Measurements from ENCODE around the gene FUCA1. TPM values are rescaled to one million over a fixed set of nuclear protein-coding genes. Genes with fewer than 3 reads are reported as not detected.

FUCA1 gene
- total and polyA plus RNA-seq, 12 donors: 10.6 to 34.0 (median 14.8) TPM

- H3K4me3 ChIP-seq: peak overlapping the region in 1 of 10 donors; percentile 7
- no peaks in the 10 kb centered on the region for H3K36me3 ChIP-seq
- ATAC-seq: peak in 7 of 8 donors; percentile 37 to 82 (median 64)
- H3K4me1 ChIP-seq: peaks cover 0 to 35% (median 0%) of the 10 kb centered on the region in 9 donors
- H3K27ac ChIP-seq: peak overlapping the region in 1 of 10 donors; percentile 59
- TF ChIP-seq CTCF (IDR thresholded peaks at IDR 0.05): no peak
- no peak for DNase-seq
- intact Hi-C loops (cut with DNase I): loop anchor here in 1 of 10 donors (10.0 kb wide), 1 partner anchor 94 kb away; no protein-coding TSS in a partner anchor
- H3K27me3 ChIP-seq: peaks cover 7 to 54% (median 46%) of the 10 kb centered on the region in 7 donors
- 34 to 38% methylated on average over 9 of the region's 9 CpGs for WGBS, 2 donors
- no peaks in the 10 kb centered on the region for H3K9me3 ChIP-seq
Observed at GRCh38 chr1:23908453-23909341, 40.6 kb upstream of the FUCA1 start.

- no peaks in the 10 kb centered on the region for H3K9me3 ChIP-seq
- no peak overlapping the region for H3K4me3 ChIP-seq
- DNase-seq (no peak), ATAC-seq (no peak)
- intact Hi-C loops (cut with DNase I): loop anchor here in 1 of 10 donors (10.0 kb wide), 1 partner anchor 92 kb away; no protein-coding TSS in a partner anchor
- 91 to 92% methylated on average over 1 of the region's 1 CpG for WGBS, 2 donors
- no peaks in the 10 kb centered on the region for H3K36me3 ChIP-seq
- no peak for TF ChIP-seq CTCF (IDR thresholded peaks at IDR 0.05)
- H3K27me3 ChIP-seq: peaks cover 7 to 72% (median 61%) of the 10 kb centered on the region in 7 donors
- H3K4me1 ChIP-seq: peaks cover 0 to 38% (median 4%) of the 10 kb centered on the region in 9 donors
- H3K27ac ChIP-seq: no peak overlapping the region
Observed at GRCh38 chr1:23906731-23907130, 38.6 kb upstream of the FUCA1 start.

- peaks cover 7 to 72% (median 63%) of the 10 kb centered on the region in 7 donors for H3K27me3 ChIP-seq
- WGBS, 2 donors: 85 to 88% methylated on average over 7 of the region's 7 CpGs
- H3K9me3 ChIP-seq: no peaks in the 10 kb centered on the region
- H3K36me3 ChIP-seq: no peaks in the 10 kb centered on the region
- TF ChIP-seq CTCF (IDR thresholded peaks at IDR 0.05): no peak
- H3K4me3 ChIP-seq: no peak overlapping the region
- H3K27ac ChIP-seq: no peak overlapping the region
- H3K4me1 ChIP-seq: peaks cover 0 to 30% (median 4%) of the 10 kb centered on the region in 9 donors
- DNase-seq: no peak
- intact Hi-C loops (cut with DNase I): loop anchor here in 1 of 10 donors (10.0 kb wide), 1 partner anchor 91 kb away; no protein-coding TSS in a partner anchor
- ATAC-seq: no peak
Observed at GRCh38 chr1:23905461-23906025, 37.5 kb upstream of the FUCA1 start.

GRCh38 chr1:23904748-23905357 is 36.8 kb upstream of the FUCA1 start:
- peaks cover 0 to 30% (median 4%) of the 10 kb centered on the region in 9 donors for H3K4me1 ChIP-seq
- intact Hi-C loops (cut with DNase I): loop anchor here in 1 of 10 donors (10.0 kb wide), 1 partner anchor 90 kb away; no protein-coding TSS in a partner anchor
- H3K27ac ChIP-seq: no peak overlapping the region
- ATAC-seq (no peak), DNase-seq (no peak)
- no peaks in the 10 kb centered on the region for H3K9me3 ChIP-seq
- peaks cover 7 to 72% (median 63%) of the 10 kb centered on the region in 7 donors for H3K27me3 ChIP-seq
- WGBS, 2 donors: 83 to 86% methylated on average over 10 of the region's 10 CpGs
- H3K36me3 ChIP-seq: no peaks in the 10 kb centered on the region
- H3K4me3 ChIP-seq: no peak overlapping the region
- no peak for TF ChIP-seq CTCF (IDR thresholded peaks at IDR 0.05)

Measured in heart right ventricle (tissue), 16 donors.